Smooth muscle cell (in vitro differentiated cells): ENCODE data around the gene C14orf132. TPM values are rescaled to one million over a fixed set of nuclear protein-coding genes. Genes with fewer than 3 reads are reported as not detected.

ENCODE experiments used
- DNase-seq: peaks from one replicate; lab custom pipeline; 2025; ENCODE audit not compliant: unreplicated experiment; lab: John Stamatoyannopoulos, UW
- H2AFZ ChIP-seq: fragments of 200-600 bp; sonication (generic); 2 replicates; pipeline ENCODE4 v1.6.0; 2016; ENCODE audit warnings: antibody characterized with exemption, low read depth, mild to moderate bottlenecking
- H3F3A ChIP-seq: fragments of 200-600 bp; sonication (generic); 2 replicates; pipeline ENCODE4 v1.6.0; 2017; ENCODE audit warnings: antibody characterized with exemption, low read depth
- H3K27ac ChIP-seq: fragments of 200-600 bp; sonication (generic); 2 replicates; pipeline ENCODE4 v1.5.1; 2016; ENCODE audit warnings: low read depth, mild to moderate bottlenecking
- H3K27me3 ChIP-seq: fragments of 200-600 bp; sonication (generic); 2 replicates; pipeline ENCODE4 v1.6.1; 2016; ENCODE audit warnings: low read depth, mild to moderate bottlenecking
- H3K36me3 ChIP-seq: fragments of 200-600 bp; sonication (generic); 2 replicates; pipeline ENCODE4 v1.5.1; 2016; ENCODE audit warnings: low read depth
- H3K4me1 ChIP-seq: fragments of 200-600 bp; sonication (generic); 2 replicates; pipeline ENCODE4 v1.5.1; 2016; ENCODE audit warnings: low read depth
- H3K4me2 ChIP-seq: fragments of 200-600 bp; sonication (generic); 2 replicates; pipeline ENCODE4 v1.6.0; 2016; ENCODE audit warnings: mild to moderate bottlenecking
- H3K4me3 ChIP-seq: fragments of 200-600 bp; sonication (generic); 2 replicates; pipeline ENCODE4 v1.5.1; 2016; ENCODE audit warnings: mild to moderate bottlenecking
- H3K79me2 ChIP-seq: fragments of 200-600 bp; sonication (generic); 2 replicates; pipeline ENCODE4 v1.6.0; 2016; ENCODE audit warnings: low read depth, mild to moderate bottlenecking
- H3K9ac ChIP-seq: fragments of 200-600 bp; sonication (generic); 2 replicates; pipeline ENCODE4 v1.6.0; 2016; ENCODE audit warnings: low read depth
- H3K9me3 ChIP-seq: fragments of 200-600 bp; sonication (generic); replicated peaks from 2 replicates; pipeline ENCODE4 v1.5.1; 2016; ENCODE audit warnings: low read depth
- H4K20me1 ChIP-seq: fragments of 200-600 bp; sonication (generic); 2 replicates; pipeline ENCODE4 v1.6.0; 2016; ENCODE audit warnings: low read depth
- CTCF ChIP-seq: fragments of 200-600 bp; sonication (generic); IDR thresholded peaks from 2 replicates; pipeline ENCODE4 v1.5.1; 2017; ENCODE audit warnings: borderline replicate concordance, mild to moderate bottlenecking, antibody characterized with exemption; ENCODE audit not compliant: insufficient read depth, poor library complexity, severe bottlenecking
- WGBS: methylation state at CpG from one replicate; pipeline ENCODE4 v1.1.7; 2016; ENCODE audit warnings: low lambda C conversion rate; 5-methylcytosine and 5-hydroxymethylcytosine counted together
- polyA plus RNA-seq: library from polyadenylated mRNA; unstranded; fragments of >200 nt; fragmentation: Nextera tagmentation; extraction: Ambion mirVana; gene quantifications from 2 replicates; pipeline ENCODE4 v1.2.1, GENCODE V29; 2016
- total RNA-seq: library from RNA; depleted of rRNA; stranded (reverse); fragments of >200 nt; gene quantifications from 2 replicates; pipeline ENCODE4 v1.2.3, GENCODE V29; 2014

C14orf132 gene
- total and polyA plus RNA-seq, 2 experiments from 2014 or later: 35.5 to 38.0 TPM

GRCh38 chr14:96102081-96102856 is 63.1 kb downstream of the C14orf132 start:
- no peak for DNase-seq
- 74% methylated on average over 3 of the region's 3 CpGs for WGBS
- H3K79me2 ChIP-seq: no peaks in the 10 kb centered on the region

GRCh38 chr14:96103075-96103474 is 63.9 kb downstream of the C14orf132 start:
- Histone ChIP-seq H3K4me1 (peaks cover 5% of the 10 kb centered on the region), H3K9me3 (no peaks in the 10 kb centered on the region), H3K4me2 (no peak overlapping the region), H3K27ac (no peak overlapping the region), H3F3A (no peaks in the 10 kb centered on the region), H2AFZ (no peak overlapping the region), H3K4me3 (no peak overlapping the region), H3K27me3 (no peaks in the 10 kb centered on the region), H3K79me2 (no peaks in the 10 kb centered on the region), H3K36me3 (no peaks in the 10 kb centered on the region), H4K20me1 (no peaks in the 10 kb centered on the region), H3K9ac (no peak overlapping the region)
- 87% methylated on average over 2 of the region's 2 CpGs for WGBS
- no peak for TF ChIP-seq CTCF
- no peak for DNase-seq

More at GRCh38 chr14:96102081-96102856, 63.1 kb downstream of the C14orf132 start:
- TF ChIP-seq CTCF: no peak
- H3F3A ChIP-seq: no peaks in the 10 kb centered on the region
- H3K4me1 ChIP-seq: peaks cover 5% of the 10 kb centered on the region
- H3K9me3 ChIP-seq: no peaks in the 10 kb centered on the region
- H3K27me3 ChIP-seq: no peaks in the 10 kb centered on the region
- H3K27ac ChIP-seq: no peak overlapping the region
- H3K36me3 ChIP-seq: no peaks in the 10 kb centered on the region
- no peak overlapping the region for H3K4me2 ChIP-seq
- H2AFZ ChIP-seq: no peak overlapping the region
- no peak overlapping the region for H3K9ac ChIP-seq
- no peaks in the 10 kb centered on the region for H4K20me1 ChIP-seq
- no peak overlapping the region for H3K4me3 ChIP-seq

GRCh38 chr14:96103560-96104460 is 64.6 kb downstream of the C14orf132 start:
- no peaks in the 10 kb centered on the region for H3K27me3 ChIP-seq
- peak overlapping the region; percentile 88 for H3K27ac ChIP-seq
- H2AFZ ChIP-seq: no peak overlapping the region
- no peaks in the 10 kb centered on the region for H4K20me1 ChIP-seq
- no peaks in the 10 kb centered on the region for H3K79me2 ChIP-seq
- H3K9ac ChIP-seq: peak overlapping the region; percentile 40
- WGBS: 96% methylated on average over 6 of the region's 6 CpGs
- no peaks in the 10 kb centered on the region for H3F3A ChIP-seq
- H3K4me2 ChIP-seq: no peak overlapping the region
- H3K4me3 ChIP-seq: no peak overlapping the region
- H3K4me1 ChIP-seq: peaks cover 5% of the 10 kb centered on the region
- no peak for TF ChIP-seq CTCF
- DNase-seq: no peak
- no peaks in the 10 kb centered on the region for H3K36me3 ChIP-seq
- H3K9me3 ChIP-seq: no peaks in the 10 kb centered on the region
